HepG2 (cell line): Measurements from ENCODE around the gene CBY1. TPM values are rescaled to one million over a fixed set of nuclear protein-coding genes. Genes with fewer than 3 reads are reported as not detected.

Experiments
- ASH2L ChIP-seq: fragments of 300-600, 200-600 bp; sonication (generic); IDR thresholded peaks from 2 replicates; pipeline ENCODE4 v1.7.0; 2017; ENCODE audit warnings: low read depth, mild to moderate bottlenecking, moderate library complexity, mixed read lengths, low read length; ENCODE audit not compliant: insufficient read length
- BRCA1 ChIP-seq: sonication (generic); formaldehyde crosslinking; IDR thresholded peaks from 2 replicates; pipeline ENCODE4 v1.4.0; 2020; ENCODE audit warnings: missing genetic modification reagents
- HOXA5 ChIP-seq: sonication (generic); formaldehyde crosslinking; IDR thresholded peaks from 2 replicates; pipeline ENCODE4 v1.4.0; 2020; ENCODE audit warnings: missing genetic modification reagents
- ISL2 ChIP-seq: sonication (generic); formaldehyde crosslinking; IDR thresholded peaks from 2 replicates; pipeline ENCODE4 v1.5.0; 2020; ENCODE audit warnings: missing genetic modification reagents
- KDM2A ChIP-seq: sonication (generic); formaldehyde crosslinking; IDR thresholded peaks from 2 replicates; pipeline ENCODE4 v1.4.0; 2020; ENCODE audit warnings: low read depth, missing genetic modification reagents, borderline replicate concordance
- NFKB2 ChIP-seq: sonication (generic); formaldehyde crosslinking; IDR thresholded peaks from 2 replicates; pipeline ENCODE4 v1.4.0; 2020; ENCODE audit warnings: missing genetic modification reagents, borderline replicate concordance
- PPARG ChIP-seq: conservative IDR thresholded peaks from 2 replicates; pipeline ENCODE4 v1.6.1; 2016; ENCODE audit warnings: missing biosample characterization, missing genetic modification reagents
- RFX3 ChIP-seq: IDR thresholded peaks from 2 replicates; pipeline ENCODE4 v1.6.1; 2016; ENCODE audit warnings: missing biosample characterization, missing genetic modification reagents
- SATB2 ChIP-seq: sonication (generic); formaldehyde crosslinking; IDR thresholded peaks from 2 replicates; pipeline ENCODE4 v1.5.0; 2020; ENCODE audit warnings: missing genetic modification reagents
- SIN3A ChIP-seq: IDR thresholded peaks from 2 replicates; pipeline ENCODE4 v1.6.1; 2011; ENCODE audit warnings: low read depth, mild to moderate bottlenecking, control low read depth, low read length, borderline replicate concordance
- SOX6 ChIP-seq, 2 experiments: fragments of 450-650 bp in 1 of 2; sonication (generic) in 1 of 2; formaldehyde crosslinking in 1 of 2; IDR thresholded peaks; 2 replicates each; pipeline versions ENCODE4 v1.4.0 to v1.6.1; 2017 to 2020; ENCODE audit warnings: antibody characterized with exemption in 1 of 2, mild to moderate bottlenecking in 1 of 2, missing genetic modification reagents in 1 of 2
- YY1 ChIP-seq: IDR thresholded peaks from 2 replicates; pipeline ENCODE4 v1.6.1; 2011; ENCODE audit warnings: low read length, low read depth, moderate library complexity, mild to moderate bottlenecking; ENCODE audit not compliant: insufficient read depth, insufficient replicate concordance
- ZBTB20 ChIP-seq: sonication (generic); formaldehyde crosslinking; IDR thresholded peaks from 2 replicates; pipeline ENCODE4 v1.8.1; 2023; ENCODE audit warnings: missing genetic modification reagents, low read depth, mild to moderate bottlenecking, borderline replicate concordance
- ZFP90 ChIP-seq: sonication (generic); formaldehyde crosslinking; IDR thresholded peaks from 2 replicates; pipeline ENCODE4 v1.8.0; 2022; ENCODE audit warnings: missing genetic modification reagents, mild to moderate bottlenecking, inconsistent platforms, borderline replicate concordance
- ZNF44 ChIP-seq: sonication (generic); formaldehyde crosslinking; IDR thresholded peaks from 2 replicates; pipeline ENCODE4 v1.5.1; 2020; ENCODE audit warnings: mild to moderate bottlenecking, missing genetic modification reagents
- ZNF446 ChIP-seq: sonication (generic); formaldehyde crosslinking; IDR thresholded peaks from 2 replicates; pipeline ENCODE4 v1.5.0; 2020; ENCODE audit warnings: mild to moderate bottlenecking, missing genetic modification reagents
- ZNF562 ChIP-seq: sonication (generic); formaldehyde crosslinking; IDR thresholded peaks from 2 replicates; pipeline ENCODE4 v1.8.0; 2022; ENCODE audit warnings: missing genetic modification reagents, borderline replicate concordance
- ZNF619 ChIP-seq: sonication (generic); formaldehyde crosslinking; IDR thresholded peaks from 2 replicates; pipeline ENCODE4 v1.4.0; 2020; ENCODE audit warnings: mild to moderate bottlenecking, missing genetic modification reagents
- ZNF839 ChIP-seq: sonication (generic); formaldehyde crosslinking; IDR thresholded peaks from 2 replicates; pipeline ENCODE4 v1.4.0; 2020; ENCODE audit warnings: missing genetic modification reagents, mild to moderate bottlenecking, borderline replicate concordance
- ZNF850 ChIP-seq: sonication (generic); formaldehyde crosslinking; conservative IDR thresholded peaks from 2 replicates; pipeline ENCODE4 v1.9.0; 2021; ENCODE audit warnings: mild to moderate bottlenecking, missing genetic modification reagents
- ZNF879 ChIP-seq: sonication (generic); formaldehyde crosslinking; IDR thresholded peaks from 2 replicates; pipeline ENCODE4 v1.8.1; 2023; ENCODE audit warnings: missing genetic modification reagents
- polyA plus RNA-seq, 8 experiments: library from polyadenylated mRNA; depleted of rRNA in 3 of 8; stranded (reverse) in 7 of 8; unstranded in 1 of 8; fragments of >200 nt; fragmentation: Illumina TruSeq in 4 of 8; extraction: Trizol in 4 of 8; gene quantifications; 2 replicates each; pipeline versions ENCODE4 v1.2.1 to v1.2.3, GENCODE V29; 2011 to 2016; ENCODE audit warnings: low read depth in 4 of 8, missing spikeins in 1 of 8, mixed read lengths in 1 of 8; ENCODE audit not compliant: insufficient read depth in 1 of 8
- total RNA-seq, 5 experiments: library from RNA; depleted of rRNA; stranded (reverse); fragments of >200 nt; fragmentation: Illumina TruSeq; extraction: Trizol; gene quantifications; 2 replicates each; pipeline ENCODE4 v1.2.3, GENCODE V29; 2016; ENCODE audit warnings: low read depth in 1 of 5
- TF ChIP-seq, protein P1 (sequence below): sonication (generic); formaldehyde crosslinking; IDR thresholded peaks from 2 replicates; pipeline ENCODE4 v1.8.0; 2023; ENCODE audit warnings: mild to moderate bottlenecking, missing genetic modification reagents
- TF ChIP-seq, protein P2 (sequence below): sonication (generic); formaldehyde crosslinking; IDR thresholded peaks from 2 replicates; pipeline ENCODE4 v1.4.0; 2020; ENCODE audit warnings: missing genetic modification reagents
- TF ChIP-seq, protein P3 (sequence below): sonication (generic); formaldehyde crosslinking; IDR thresholded peaks from 2 replicates; pipeline ENCODE4 v1.4.0; 2020; ENCODE audit warnings: missing genetic modification reagents

CBY1 gene
- total and polyA plus RNA-seq, 2 of the 13 experiments (the other 11 are each of a cell fraction or from before 2014, with no cell fraction given), result 19.7 to 20.3 TPM

DNA sequence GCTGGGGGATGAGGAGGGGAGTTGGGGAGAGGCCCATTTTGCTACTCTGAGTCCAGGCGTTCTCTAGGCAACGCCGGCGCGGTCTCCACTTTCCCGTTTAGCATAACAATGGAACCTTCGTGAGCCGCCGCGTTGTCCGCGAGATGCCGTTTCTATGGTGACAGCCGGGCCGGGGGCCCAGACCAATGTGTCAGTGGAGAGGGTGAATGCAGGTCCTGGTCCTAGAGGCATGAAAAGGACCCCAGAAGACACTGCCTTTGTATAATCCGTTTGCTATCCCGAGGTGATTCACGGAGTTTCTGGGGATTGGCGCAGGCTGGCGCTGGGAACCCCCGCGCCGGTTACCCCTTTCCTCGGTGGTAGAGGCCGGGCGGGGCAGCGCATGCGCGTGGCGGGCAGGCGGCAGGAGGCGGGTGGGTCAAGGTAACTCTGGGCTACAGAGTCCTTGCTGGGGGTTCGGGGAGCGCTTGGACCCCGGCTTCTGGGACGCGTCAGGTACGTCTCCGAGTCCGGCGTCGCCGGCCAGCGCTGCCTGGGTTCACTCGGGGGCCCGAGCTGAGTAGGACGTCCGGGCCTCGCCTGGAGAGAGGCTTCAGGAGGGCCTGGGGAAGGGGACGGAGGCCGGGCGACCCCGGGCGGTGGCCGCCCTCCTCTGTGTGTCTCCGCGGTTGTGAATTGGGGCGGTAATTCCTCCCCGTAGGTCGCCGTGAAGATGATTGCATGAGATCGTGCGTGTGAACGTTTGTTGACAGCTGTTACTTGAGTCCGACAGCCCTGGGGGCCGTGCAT lies at the start of gene CBY1, which contains the start of gene FAM227A (continued):
- TF ChIP-seq, protein P1, sequence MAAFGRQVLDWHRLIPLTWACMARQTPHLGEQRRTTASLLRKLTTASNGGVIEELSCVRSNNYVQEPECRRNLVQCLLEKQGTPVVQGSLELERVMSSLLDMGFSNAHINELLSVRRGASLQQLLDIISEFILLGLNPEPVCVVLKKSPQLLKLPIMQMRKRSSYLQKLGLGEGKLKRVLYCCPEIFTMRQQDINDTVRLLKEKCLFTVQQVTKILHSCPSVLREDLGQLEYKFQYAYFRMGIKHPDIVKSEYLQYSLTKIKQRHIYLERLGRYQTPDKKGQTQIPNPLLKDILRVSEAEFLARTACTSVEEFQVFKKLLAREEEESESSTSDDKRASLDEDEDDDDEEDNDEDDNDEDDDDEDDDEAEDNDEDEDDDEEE (CRISPR knock-in tag), result peak; percentile 43; the same call in 1 of the 2 replicates
- TF ChIP-seq ZNF839 (CRISPR knock-in tag), result 0 out of 2 replicates have a peak, but pooled peaks have one; percentile 58
- TF ChIP-seq SOX6 (IDR thresholded peaks at IDR 0.05), result no peak
- peak; percentile 87 for TF ChIP-seq SOX6 (CRISPR knock-in tag; IDR thresholded peaks at IDR 0.05)
- 0 out of 2 replicates have a peak, but pooled peaks have one; percentile 20 for TF ChIP-seq BRCA1
- peak; percentile 79 for TF ChIP-seq ASH2L
- TF ChIP-seq ZNF850 (CRISPR knock-in tag), result 0 out of 2 replicates have a peak, but pooled peaks have one; percentile 39
- TF ChIP-seq, protein P2, sequence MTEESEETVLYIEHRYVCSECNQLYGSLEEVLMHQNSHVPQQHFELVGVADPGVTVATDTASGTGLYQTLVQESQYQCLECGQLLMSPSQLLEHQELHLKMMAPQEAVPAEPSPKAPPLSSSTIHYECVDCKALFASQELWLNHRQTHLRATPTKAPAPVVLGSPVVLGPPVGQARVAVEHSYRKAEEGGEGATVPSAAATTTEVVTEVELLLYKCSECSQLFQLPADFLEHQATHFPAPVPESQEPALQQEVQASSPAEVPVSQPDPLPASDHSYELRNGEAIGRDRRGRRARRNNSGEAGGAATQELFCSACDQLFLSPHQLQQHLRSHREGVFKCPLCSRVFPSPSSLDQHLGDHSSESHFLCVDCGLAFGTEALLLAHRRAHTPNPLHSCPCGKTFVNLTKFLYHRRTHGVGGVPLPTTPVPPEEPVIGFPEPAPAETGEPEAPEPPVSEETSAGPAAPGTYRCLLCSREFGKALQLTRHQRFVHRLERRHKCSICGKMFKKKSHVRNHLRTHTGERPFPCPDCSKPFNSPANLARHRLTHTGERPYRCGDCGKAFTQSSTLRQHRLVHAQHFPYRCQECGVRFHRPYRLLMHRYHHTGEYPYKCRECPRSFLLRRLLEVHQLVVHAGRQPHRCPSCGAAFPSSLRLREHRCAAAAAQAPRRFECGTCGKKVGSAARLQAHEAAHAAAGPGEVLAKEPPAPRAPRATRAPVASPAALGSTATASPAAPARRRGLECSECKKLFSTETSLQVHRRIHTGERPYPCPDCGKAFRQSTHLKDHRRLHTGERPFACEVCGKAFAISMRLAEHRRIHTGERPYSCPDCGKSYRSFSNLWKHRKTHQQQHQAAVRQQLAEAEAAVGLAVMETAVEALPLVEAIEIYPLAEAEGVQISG, result peak; percentile 66
- TF ChIP-seq ZNF446 (CRISPR knock-in tag), result peak; percentile 81; the same call in 1 of the 2 replicates
- peak; percentile 80; the same call in 1 of the 2 replicates for TF ChIP-seq ZNF44 (CRISPR knock-in tag)
- TF ChIP-seq RFX3, result peak; percentile 81
- TF ChIP-seq SIN3A, result peak; percentile 81
- 0 out of 2 replicates have a peak, but pooled peaks have one; percentile 64 for TF ChIP-seq SATB2 (CRISPR knock-in tag)
- TF ChIP-seq ZNF879 (CRISPR knock-in tag), result 0 out of 2 replicates have a peak, but pooled peaks have one; percentile 34
- 0 out of 2 replicates have a peak, but pooled peaks have one; percentile 56 for TF ChIP-seq ZNF619 (CRISPR knock-in tag)
- peak; percentile 53; the same call in 1 of the 2 replicates for TF ChIP-seq NFKB2
- TF ChIP-seq YY1, result peak; percentile 26
- TF ChIP-seq, protein P3, sequence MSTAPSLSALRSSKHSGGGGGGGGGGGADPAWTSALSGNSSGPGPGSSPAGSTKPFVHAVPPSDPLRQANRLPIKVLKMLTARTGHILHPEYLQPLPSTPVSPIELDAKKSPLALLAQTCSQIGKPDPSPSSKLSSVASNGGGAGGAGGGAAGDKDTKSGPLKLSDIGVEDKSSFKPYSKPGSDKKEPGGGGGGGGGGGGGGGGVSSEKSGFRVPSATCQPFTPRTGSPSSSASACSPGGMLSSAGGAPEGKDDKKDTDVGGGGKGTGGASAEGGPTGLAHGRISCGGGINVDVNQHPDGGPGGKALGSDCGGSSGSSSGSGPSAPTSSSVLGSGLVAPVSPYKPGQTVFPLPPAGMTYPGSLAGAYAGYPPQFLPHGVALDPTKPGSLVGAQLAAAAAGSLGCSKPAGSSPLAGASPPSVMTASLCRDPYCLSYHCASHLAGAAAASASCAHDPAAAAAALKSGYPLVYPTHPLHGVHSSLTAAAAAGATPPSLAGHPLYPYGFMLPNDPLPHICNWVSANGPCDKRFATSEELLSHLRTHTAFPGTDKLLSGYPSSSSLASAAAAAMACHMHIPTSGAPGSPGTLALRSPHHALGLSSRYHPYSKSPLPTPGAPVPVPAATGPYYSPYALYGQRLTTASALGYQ, result peak; percentile 33; the same call in 1 of the 2 replicates
- peak; percentile 72; the same call in 1 of the 2 replicates for TF ChIP-seq KDM2A (CRISPR knock-in tag)
- TF ChIP-seq ZNF562 (CRISPR knock-in tag), result no peak
- no peak for TF ChIP-seq PPARG (CRISPR knock-in tag)
- TF ChIP-seq HOXA5 (CRISPR knock-in tag), result peak; percentile 67; the same call in 1 of the 2 replicates
- TF ChIP-seq ZFP90 (CRISPR knock-in tag), result peak; percentile 62; the same call in 1 of the 2 replicates
- TF ChIP-seq ISL2 (CRISPR knock-in tag), result peak; percentile 32; the same call in 1 of the 2 replicates
- TF ChIP-seq ZBTB20 (CRISPR knock-in tag), result peak; percentile 78
